Measurements from ENCODE around the gene F13A1.

- TF ChIP-seq ARNTL (CRISPR knock-in tag; IDR thresholded peaks at IDR 0.05; ENCODE audit: borderline replicate concordance, low read depth) (no peak), ZFP3 (CRISPR knock-in tag; IDR thresholded peaks at IDR 0.05) (no peak), TOX (CRISPR knock-in tag; IDR thresholded peaks at IDR 0.05; ENCODE audit: borderline replicate concordance) (no peak), TCF4 (CRISPR knock-in tag; IDR thresholded peaks at IDR 0.05; ENCODE audit: borderline replicate concordance) (no peak), PPARA (CRISPR knock-in tag; IDR thresholded peaks at IDR 0.05; ENCODE audit: borderline replicate concordance) (no peak), SNAI2 (CRISPR knock-in tag; IDR thresholded peaks at IDR 0.05) (no peak), PATZ1 (CRISPR knock-in tag; IDR thresholded peaks at IDR 0.05; ENCODE audit: borderline replicate concordance) (no peak), ZNF8 (CRISPR knock-in tag; IDR thresholded peaks at IDR 0.05) (no peak), ESRRG (CRISPR knock-in tag; IDR thresholded peaks at IDR 0.05) (no peak), BACH2 (CRISPR knock-in tag; IDR thresholded peaks at IDR 0.05; ENCODE audit: borderline replicate concordance) (no peak), OSR1 (CRISPR knock-in tag; IDR thresholded peaks at IDR 0.05) (no peak)
- TF ChIP-seq, protein P1, sequence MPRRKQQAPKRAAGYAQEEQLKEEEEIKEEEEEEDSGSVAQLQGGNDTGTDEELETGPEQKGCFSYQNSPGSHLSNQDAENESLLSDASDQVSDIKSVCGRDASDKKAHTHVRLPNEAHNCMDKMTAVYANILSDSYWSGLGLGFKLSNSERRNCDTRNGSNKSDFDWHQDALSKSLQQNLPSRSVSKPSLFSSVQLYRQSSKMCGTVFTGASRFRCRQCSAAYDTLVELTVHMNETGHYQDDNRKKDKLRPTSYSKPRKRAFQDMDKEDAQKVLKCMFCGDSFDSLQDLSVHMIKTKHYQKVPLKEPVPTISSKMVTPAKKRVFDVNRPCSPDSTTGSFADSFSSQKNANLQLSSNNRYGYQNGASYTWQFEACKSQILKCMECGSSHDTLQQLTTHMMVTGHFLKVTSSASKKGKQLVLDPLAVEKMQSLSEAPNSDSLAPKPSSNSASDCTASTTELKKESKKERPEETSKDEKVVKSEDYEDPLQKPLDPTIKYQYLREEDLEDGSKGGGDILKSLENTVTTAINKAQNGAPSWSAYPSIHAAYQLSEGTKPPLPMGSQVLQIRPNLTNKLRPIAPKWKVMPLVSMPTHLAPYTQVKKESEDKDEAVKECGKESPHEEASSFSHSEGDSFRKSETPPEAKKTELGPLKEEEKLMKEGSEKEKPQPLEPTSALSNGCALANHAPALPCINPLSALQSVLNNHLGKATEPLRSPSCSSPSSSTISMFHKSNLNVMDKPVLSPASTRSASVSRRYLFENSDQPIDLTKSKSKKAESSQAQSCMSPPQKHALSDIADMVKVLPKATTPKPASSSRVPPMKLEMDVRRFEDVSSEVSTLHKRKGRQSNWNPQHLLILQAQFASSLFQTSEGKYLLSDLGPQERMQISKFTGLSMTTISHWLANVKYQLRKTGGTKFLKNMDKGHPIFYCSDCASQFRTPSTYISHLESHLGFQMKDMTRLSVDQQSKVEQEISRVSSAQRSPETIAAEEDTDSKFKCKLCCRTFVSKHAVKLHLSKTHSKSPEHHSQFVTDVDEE (CRISPR knock-in tag; IDR thresholded peaks at IDR 0.05), result no peak
- TF ChIP-seq, protein P2, sequence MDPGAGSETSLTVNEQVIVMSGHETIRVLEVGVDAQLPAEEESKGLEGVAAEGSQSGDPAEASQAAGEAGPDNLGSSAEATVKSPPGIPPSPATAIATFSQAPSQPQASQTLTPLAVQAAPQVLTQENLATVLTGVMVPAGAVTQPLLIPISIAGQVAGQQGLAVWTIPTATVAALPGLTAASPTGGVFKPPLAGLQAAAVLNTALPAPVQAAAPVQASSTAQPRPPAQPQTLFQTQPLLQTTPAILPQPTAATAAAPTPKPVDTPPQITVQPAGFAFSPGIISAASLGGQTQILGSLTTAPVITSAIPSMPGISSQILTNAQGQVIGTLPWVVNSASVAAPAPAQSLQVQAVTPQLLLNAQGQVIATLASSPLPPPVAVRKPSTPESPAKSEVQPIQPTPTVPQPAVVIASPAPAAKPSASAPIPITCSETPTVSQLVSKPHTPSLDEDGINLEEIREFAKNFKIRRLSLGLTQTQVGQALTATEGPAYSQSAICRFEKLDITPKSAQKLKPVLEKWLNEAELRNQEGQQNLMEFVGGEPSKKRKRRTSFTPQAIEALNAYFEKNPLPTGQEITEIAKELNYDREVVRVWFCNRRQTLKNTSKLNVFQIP (CRISPR knock-in tag; IDR thresholded peaks at IDR 0.05; ENCODE audit: borderline replicate concordance, low read depth), result no peak
These were observed 100.7 kb downstream of the F13A1 start for GRCh38 chr6:6219716-6220115.

Data from SK-N-SH treated with all-trans-retinoic acid at 6 μM for 48 hours (cell line).